Right kidney (tissue), 1 donor: ENCODE results near the gene ANKRD31.
"Not testable (repeated sequence)": the region's sequence is repeated elsewhere in the genome, so short reads cannot be mapped to it uniquely, and the experiment has no call there.

Experiments used
- DNase-seq: peaks from one replicate; pipeline ENCODE4 v3.0.0-alpha.2; 2016

The ANKRD31 gene

GRCh38 chr5:75148051-75148450 is 88.6 kb downstream of the ANKRD31 start:
- DNase-seq: no peak

GRCh38 chr5:75142566-75143136 is 94.0 kb downstream of the ANKRD31 start:
- DNase-seq: no peak

- no peak for DNase-seq
Observed at GRCh38 chr5:75140277-75140676, 96.4 kb downstream of the ANKRD31 start.

GRCh38 chr5:75138689-75139088 is 98.0 kb downstream of the ANKRD31 start:
- no peak for DNase-seq

- DNase-seq: no peak
Observed at GRCh38 chr5:75130818-75131349, 105.8 kb downstream of the ANKRD31 start.

GRCh38 chr5:75116856-75117255 is 119.8 kb downstream of the ANKRD31 start:
- no peak for DNase-seq

- DNase-seq: not testable (repeated sequence)
Observed at GRCh38 chr5:75114311-75114710, 122.4 kb downstream of the ANKRD31 start.

GRCh38 chr5:75113354-75114113 is 123.1 kb downstream of the ANKRD31 start:
- DNase-seq: no peak

GRCh38 chr5:75108931-75109596 is 127.6 kb downstream of the ANKRD31 start:
- no peak for DNase-seq

- no peak for DNase-seq
Observed at GRCh38 chr5:75108515-75108914, 128.2 kb downstream of the ANKRD31 start.

GRCh38 chr5:75095956-75096355 is 140.7 kb downstream of the ANKRD31 start:
- DNase-seq: not testable (repeated sequence)

- no peak for DNase-seq
Observed at GRCh38 chr5:75091597-75091996, 145.1 kb downstream of the ANKRD31 start.

GRCh38 chr5:75089662-75090061 is 147.0 kb downstream of the ANKRD31 start:
- no peak for DNase-seq

GRCh38 chr5:75089137-75089536 is 147.5 kb downstream of the ANKRD31 start:
- DNase-seq: no peak

- DNase-seq: no peak
Observed at GRCh38 chr5:75088648-75089047, 148.0 kb downstream of the ANKRD31 start.

- no peak for DNase-seq
Observed at GRCh38 chr5:75081510-75081909, 155.2 kb downstream of the ANKRD31 start.

GRCh38 chr5:75079346-75079745 is 157.3 kb downstream of the ANKRD31 start:
- DNase-seq: not testable (repeated sequence)

GRCh38 chr5:75078027-75078426 is 158.7 kb downstream of the ANKRD31 start:
- no peak for DNase-seq

GRCh38 chr5:75072061-75072460 is 164.6 kb downstream of the ANKRD31 start:
- no peak for DNase-seq

- no peak for DNase-seq
Observed at GRCh38 chr5:75071100-75071499, 165.6 kb downstream of the ANKRD31 start.

- DNase-seq: no peak
Observed at GRCh38 chr5:75067434-75067833, 169.2 kb downstream of the ANKRD31 start.

GRCh38 chr5:75062925-75063531 is 173.7 kb downstream of the ANKRD31 start:
- no peak for DNase-seq
